Neural cell (in vitro differentiated cells): Measurements from ENCODE around the gene GTF2F1. TPM values are rescaled to one million over a fixed set of nuclear protein-coding genes. Genes with fewer than 3 reads are reported as not detected.

Experiments
- H2AFZ ChIP-seq: fragments of 200-600, 300-800 bp; sonication (generic), shearing (Covaris generic); 2 replicates; pipeline ENCODE4 v1.6.0; 2014; ENCODE audit warnings: low read depth, mild to moderate bottlenecking, antibody characterized with exemption, low read length, moderate library complexity
- H3F3A ChIP-seq: fragments of 200-600 bp; shearing (Covaris generic); 2 replicates; pipeline ENCODE4 v1.6.1; 2016; ENCODE audit warnings: mild to moderate bottlenecking, moderate library complexity, mixed read lengths, antibody characterized with exemption, low read length; ENCODE audit not compliant: insufficient read depth, poor library complexity, severe bottlenecking
- H3K27ac ChIP-seq: fragments of 200-600, 300-800 bp; sonication (generic), shearing (Covaris generic); 2 replicates; pipeline ENCODE4 v1.5.1; 2014; ENCODE audit warnings: mild to moderate bottlenecking, low read length, moderate library complexity
- H3K27me3 ChIP-seq: fragments of 300-800, 200-600 bp; sonication (generic), shearing (Covaris generic); 2 replicates; pipeline ENCODE4 v1.6.0; 2014; ENCODE audit warnings: mild to moderate bottlenecking, low read depth, low read length, moderate library complexity; ENCODE audit not compliant: insufficient read depth
- H3K36me3 ChIP-seq: fragments of 300-800, 200-600 bp; sonication (generic), shearing (Covaris generic); 2 replicates; pipeline ENCODE4 v1.5.1; 2014; ENCODE audit warnings: mild to moderate bottlenecking, antibody characterized with exemption, low read length, moderate library complexity; ENCODE audit not compliant: insufficient read depth
- H3K4me2 ChIP-seq: fragments of 300-800, 200-600 bp; sonication (generic), shearing (Covaris generic); 2 replicates; pipeline ENCODE4 v1.6.0; 2014; ENCODE audit warnings: mild to moderate bottlenecking, low read length
- H3K4me3 ChIP-seq: fragments of 300-800, 200-600 bp; sonication (generic), shearing (Covaris generic); 2 replicates; pipeline ENCODE4 v1.5.1; 2014; ENCODE audit warnings: mild to moderate bottlenecking, low read length, moderate library complexity
- H3K79me2 ChIP-seq: fragments of 200-600 bp; shearing (Covaris generic); replicated peaks from 2 replicates; pipeline ENCODE4 v1.6.0; 2014; ENCODE audit warnings: mild to moderate bottlenecking, low read length, moderate library complexity; ENCODE audit not compliant: insufficient read depth
- H3K9ac ChIP-seq: fragments of 300-800, 200-600 bp; sonication (generic), shearing (Covaris generic); 2 replicates; pipeline ENCODE4 v1.6.1; 2016; ENCODE audit warnings: mild to moderate bottlenecking, low read length, mixed read lengths
- H3K9me2 ChIP-seq: fragments of 200-600 bp; shearing (Covaris generic); 2 replicates; pipeline ENCODE4 v1.6.1; 2016; ENCODE audit warnings: mild to moderate bottlenecking, low read length, mixed read lengths; ENCODE audit not compliant: insufficient read depth
- H3K9me3 ChIP-seq: fragments of 200-600, 300-800 bp; sonication (generic), shearing (Covaris generic); 2 replicates; pipeline ENCODE4 v1.6.1; 2016; ENCODE audit warnings: mild to moderate bottlenecking, mixed run types, low read length, moderate library complexity, mixed read lengths
- H4K20me1 ChIP-seq: fragments of 200-600 bp; shearing (Covaris generic); 2 replicates; pipeline ENCODE4 v1.6.1; 2016; ENCODE audit warnings: mild to moderate bottlenecking, mixed run types; ENCODE audit not compliant: insufficient read depth
- EP300 ChIP-seq: fragments of 450-650 bp; conservative IDR thresholded peaks from 2 replicates; pipeline ENCODE4 v1.6.1; 2014; ENCODE audit warnings: antibody characterized with exemption, mild to moderate bottlenecking, moderate library complexity; ENCODE audit not compliant: poor library complexity, severe bottlenecking
- EZH2 ChIP-seq: fragments of 200-600, 300-800 bp; shearing (Covaris generic), sonication (generic); IDR thresholded peaks from 2 replicates; pipeline ENCODE4 v1.6.1; 2014; ENCODE audit warnings: antibody characterized with exemption, low read length, borderline replicate concordance, mild to moderate bottlenecking; ENCODE audit not compliant: insufficient read depth, poor library complexity, severe bottlenecking
- MXI1 ChIP-seq: fragments of 450-650 bp; conservative IDR thresholded peaks from 2 replicates; pipeline ENCODE4 v1.6.1; 2014; ENCODE audit warnings: antibody characterized with exemption, mild to moderate bottlenecking; ENCODE audit not compliant: poor library complexity, severe bottlenecking
- POLR2AphosphoS5 ChIP-seq: IDR thresholded peaks from 2 replicates; pipeline ENCODE4 v1.6.1; 2012
- RAD21 ChIP-seq: fragments of 450-650 bp; conservative IDR thresholded peaks from 2 replicates; pipeline ENCODE4 v1.6.1; 2014; ENCODE audit warnings: antibody characterized with exemption, mild to moderate bottlenecking, moderate library complexity
- SMC3 ChIP-seq: fragments of 450-650 bp; conservative IDR thresholded peaks from 2 replicates; pipeline ENCODE4 v1.6.1; 2014; ENCODE audit warnings: antibody characterized with exemption, mild to moderate bottlenecking, moderate library complexity; ENCODE audit not compliant: poor library complexity
- TAF1 ChIP-seq: IDR thresholded peaks from 2 replicates; pipeline ENCODE4 v1.6.1; 2012; ENCODE audit warnings: low read depth
- polyA plus RNA-seq: library from polyadenylated mRNA; depleted of rRNA; stranded (reverse); fragments of >200 nt; gene quantifications from 2 replicates; pipeline ENCODE4 v1.2.3, GENCODE V29; 2014
- TF ChIP-seq, protein P1 (sequence below): fragments of 450-650 bp; IDR thresholded peaks from 2 replicates; pipeline ENCODE4 v1.5.1; 2014; ENCODE audit warnings: antibody characterized with exemption, mild to moderate bottlenecking, moderate library complexity; ENCODE audit not compliant: poor library complexity, severe bottlenecking
- TF ChIP-seq, protein P2 (sequence below): IDR thresholded peaks from 2 replicates; pipeline ENCODE4 v1.6.1; 2012; ENCODE audit warnings: borderline replicate concordance

The GTF2F1 gene
- polyA plus RNA-seq, 1 donor from 2014 or later, result 53.9 TPM

DNA sequence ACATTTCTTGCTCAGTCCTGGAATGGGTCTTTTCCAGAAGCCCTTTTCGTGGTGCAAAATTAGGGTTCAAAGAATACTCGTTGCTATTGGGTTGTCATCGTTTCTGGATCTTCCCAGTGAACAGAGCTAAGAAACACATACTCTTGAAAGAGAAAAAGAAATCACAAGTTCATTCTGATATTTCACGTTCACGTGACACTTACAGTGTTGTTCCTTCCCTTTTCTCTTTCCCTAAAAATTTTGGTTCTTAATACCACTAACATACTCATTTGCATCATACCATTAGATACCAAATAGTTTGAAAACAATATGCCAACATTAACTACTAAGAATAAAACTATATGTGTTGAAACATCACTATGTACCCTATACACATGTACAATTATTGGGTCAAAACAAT, 13.4 kb upstream of the GTF2F1 start:
- no peak for TF ChIP-seq SMC3
- no peak for TF ChIP-seq POLR2AphosphoS5
- no peak for TF ChIP-seq EZH2
- no peak for TF ChIP-seq TAF1
- TF ChIP-seq, protein P1, sequence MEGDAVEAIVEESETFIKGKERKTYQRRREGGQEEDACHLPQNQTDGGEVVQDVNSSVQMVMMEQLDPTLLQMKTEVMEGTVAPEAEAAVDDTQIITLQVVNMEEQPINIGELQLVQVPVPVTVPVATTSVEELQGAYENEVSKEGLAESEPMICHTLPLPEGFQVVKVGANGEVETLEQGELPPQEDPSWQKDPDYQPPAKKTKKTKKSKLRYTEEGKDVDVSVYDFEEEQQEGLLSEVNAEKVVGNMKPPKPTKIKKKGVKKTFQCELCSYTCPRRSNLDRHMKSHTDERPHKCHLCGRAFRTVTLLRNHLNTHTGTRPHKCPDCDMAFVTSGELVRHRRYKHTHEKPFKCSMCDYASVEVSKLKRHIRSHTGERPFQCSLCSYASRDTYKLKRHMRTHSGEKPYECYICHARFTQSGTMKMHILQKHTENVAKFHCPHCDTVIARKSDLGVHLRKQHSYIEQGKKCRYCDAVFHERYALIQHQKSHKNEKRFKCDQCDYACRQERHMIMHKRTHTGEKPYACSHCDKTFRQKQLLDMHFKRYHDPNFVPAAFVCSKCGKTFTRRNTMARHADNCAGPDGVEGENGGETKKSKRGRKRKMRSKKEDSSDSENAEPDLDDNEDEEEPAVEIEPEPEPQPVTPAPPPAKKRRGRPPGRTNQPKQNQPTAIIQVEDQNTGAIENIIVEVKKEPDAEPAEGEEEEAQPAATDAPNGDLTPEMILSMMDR, result no peak
- no peak for TF ChIP-seq MXI1
- TF ChIP-seq RAD21, result no peak
- TF ChIP-seq EP300, result no peak
- TF ChIP-seq, protein P2, sequence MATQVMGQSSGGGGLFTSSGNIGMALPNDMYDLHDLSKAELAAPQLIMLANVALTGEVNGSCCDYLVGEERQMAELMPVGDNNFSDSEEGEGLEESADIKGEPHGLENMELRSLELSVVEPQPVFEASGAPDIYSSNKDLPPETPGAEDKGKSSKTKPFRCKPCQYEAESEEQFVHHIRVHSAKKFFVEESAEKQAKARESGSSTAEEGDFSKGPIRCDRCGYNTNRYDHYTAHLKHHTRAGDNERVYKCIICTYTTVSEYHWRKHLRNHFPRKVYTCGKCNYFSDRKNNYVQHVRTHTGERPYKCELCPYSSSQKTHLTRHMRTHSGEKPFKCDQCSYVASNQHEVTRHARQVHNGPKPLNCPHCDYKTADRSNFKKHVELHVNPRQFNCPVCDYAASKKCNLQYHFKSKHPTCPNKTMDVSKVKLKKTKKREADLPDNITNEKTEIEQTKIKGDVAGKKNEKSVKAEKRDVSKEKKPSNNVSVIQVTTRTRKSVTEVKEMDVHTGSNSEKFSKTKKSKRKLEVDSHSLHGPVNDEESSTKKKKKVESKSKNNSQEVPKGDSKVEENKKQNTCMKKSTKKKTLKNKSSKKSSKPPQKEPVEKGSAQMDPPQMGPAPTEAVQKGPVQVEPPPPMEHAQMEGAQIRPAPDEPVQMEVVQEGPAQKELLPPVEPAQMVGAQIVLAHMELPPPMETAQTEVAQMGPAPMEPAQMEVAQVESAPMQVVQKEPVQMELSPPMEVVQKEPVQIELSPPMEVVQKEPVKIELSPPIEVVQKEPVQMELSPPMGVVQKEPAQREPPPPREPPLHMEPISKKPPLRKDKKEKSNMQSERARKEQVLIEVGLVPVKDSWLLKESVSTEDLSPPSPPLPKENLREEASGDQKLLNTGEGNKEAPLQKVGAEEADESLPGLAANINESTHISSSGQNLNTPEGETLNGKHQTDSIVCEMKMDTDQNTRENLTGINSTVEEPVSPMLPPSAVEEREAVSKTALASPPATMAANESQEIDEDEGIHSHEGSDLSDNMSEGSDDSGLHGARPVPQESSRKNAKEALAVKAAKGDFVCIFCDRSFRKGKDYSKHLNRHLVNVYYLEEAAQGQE, result no peak
- no peaks in the 10 kb centered on the region for H3K79me2 ChIP-seq
- H3K9ac ChIP-seq, result no peak overlapping the region
- H2AFZ ChIP-seq, result no peak overlapping the region
- no peak overlapping the region for H3K27ac ChIP-seq
- no peaks in the 10 kb centered on the region for H3F3A ChIP-seq
- no peaks in the 10 kb centered on the region for H3K36me3 ChIP-seq
- no peak overlapping the region for H3K4me3 ChIP-seq
- H3K9me2 ChIP-seq, result no peaks in the 10 kb centered on the region
- no peaks in the 10 kb centered on the region for H3K27me3 ChIP-seq
- no peak overlapping the region for H3K4me2 ChIP-seq
- H3K9me3 ChIP-seq, result no peaks in the 10 kb centered on the region
- no peaks in the 10 kb centered on the region for H4K20me1 ChIP-seq

DNA sequence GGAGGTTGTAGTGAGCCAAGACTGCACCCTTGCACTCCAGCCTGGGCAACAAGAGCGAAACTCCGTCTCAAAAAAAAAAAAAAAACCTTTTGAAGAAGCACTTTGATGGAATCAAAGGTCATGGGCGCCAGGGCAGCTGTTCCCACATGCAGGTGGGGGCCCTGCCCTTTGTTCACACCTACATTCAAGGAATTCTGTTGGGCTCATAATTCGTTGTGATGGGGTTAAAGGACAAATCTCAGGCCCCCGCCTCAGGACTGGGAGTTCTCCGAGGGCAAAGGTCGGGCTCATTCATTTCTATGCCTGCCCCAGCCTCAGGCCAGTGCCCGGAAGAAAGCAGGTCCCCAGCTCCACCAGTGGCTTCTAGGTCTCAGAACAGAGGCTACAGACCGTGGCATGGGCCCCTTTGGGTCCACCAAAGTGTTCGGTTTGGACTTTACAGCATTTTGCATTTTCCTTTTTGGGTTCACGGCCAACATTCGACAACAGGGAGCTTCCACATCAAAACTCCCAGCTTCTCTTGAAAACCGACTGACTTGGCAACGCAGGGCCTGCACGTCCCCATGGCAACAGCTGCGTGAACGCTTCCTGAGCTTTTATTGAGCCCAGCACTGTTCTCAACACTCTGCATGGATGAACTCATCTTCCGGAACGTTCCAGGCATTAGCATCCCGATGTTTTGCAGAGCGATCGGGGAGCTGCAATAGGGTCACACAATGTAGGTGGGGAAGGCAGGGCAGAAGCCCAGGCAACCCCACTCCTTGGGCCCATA, 10.1 kb upstream of the GTF2F1 start:
- Histone ChIP-seq H3K27ac (peak overlapping the region; percentile 76), H3K4me2 (peak overlapping the region; percentile 25), H3K79me2 (no peaks in the 10 kb centered on the region), H3K27me3 (no peaks in the 10 kb centered on the region), H3K36me3 (no peaks in the 10 kb centered on the region), H4K20me1 (no peaks in the 10 kb centered on the region), H3K9ac (peak overlapping the region; percentile 46), H3F3A (no peaks in the 10 kb centered on the region), H2AFZ (peak overlapping the region; percentile 68), H3K9me2 (no peaks in the 10 kb centered on the region), H3K4me3 (peak overlapping the region; percentile 30), H3K9me3 (no peaks in the 10 kb centered on the region)
- TF ChIP-seq, protein P1, result no peak
- TF ChIP-seq SMC3, result peak; percentile 28
- peak; percentile 55 for TF ChIP-seq POLR2AphosphoS5
- TF ChIP-seq TAF1, result peak; percentile 41
- TF ChIP-seq EZH2, result no peak
- TF ChIP-seq MXI1, result peak; percentile 29
- peak; percentile 15 for TF ChIP-seq RAD21
- TF ChIP-seq EP300, result peak; percentile 36
